Gastroesophageal sphincter (tissue), 4 donors: ENCODE measurements around the gene SCFD2. TPM values are rescaled to one million over a fixed set of nuclear protein-coding genes. Genes with fewer than 3 reads are reported as not detected.
"Not testable (repeated sequence)": the region's sequence is repeated elsewhere in the genome, so short reads cannot be mapped to it uniquely, and the experiment has no call there.

ENCODE experiments used
- ATAC-seq: fragments of 150-250 bp; one replicate; pipeline ENCODE4 v1.9.1; 2016; ENCODE audit warnings: mild to moderate bottlenecking, moderate library complexity
- H3K27ac ChIP-seq, 4 donors: fragments of 200-600 bp; sonication (generic) in 3 of 4; 1 replicate in 3 of 4; 2 replicates in 1 of 4; pipeline ENCODE4 v1.5.1; 2016 to 2019
- H3K27me3 ChIP-seq: fragments of 200-600 bp; sonication (generic); one replicate; pipeline ENCODE4 v1.5.1; 2019
- H3K36me3 ChIP-seq, 2 donors: fragments of 200-600 bp; sonication (generic); one replicate each; pipeline ENCODE4 v1.5.1; 2019; ENCODE audit warnings: control low read depth in 1 of 2
- H3K4me1 ChIP-seq, 3 donors: fragments of 200-600 bp; sonication (generic); 1 replicate in 2 of 3; 2 replicates in 1 of 3; pipeline ENCODE4 v1.5.1; 2016 to 2019; ENCODE audit warnings: control low read depth in 2 of 3
- H3K4me3 ChIP-seq, 2 donors: fragments of 200-600 bp; sonication (generic); one replicate each; pipeline ENCODE4 v1.5.1; 2019; ENCODE audit warnings: mild to moderate bottlenecking in 1 of 2, moderate library complexity in 1 of 2
- H3K9me3 ChIP-seq, 3 donors: fragments of 200-600 bp; sonication (generic); one replicate each; pipeline ENCODE4 v1.5.1; 2017 to 2019; ENCODE audit warnings: control low read depth in 2 of 3
- CTCF ChIP-seq, 4 experiments: fragments of 200-600 bp in 2 of 4; fragments of 450-650 bp in 2 of 4; sonication (generic) in 1 of 4; IDR thresholded peaks; one replicate each; pipeline ENCODE4 v1.5.1; 2017 to 2019; ENCODE audit warnings: antibody characterized with exemption in 4 of 4, mild to moderate bottlenecking in 2 of 4, moderate library complexity in 2 of 4
- EP300 ChIP-seq: sonication (generic); formaldehyde crosslinking; IDR thresholded peaks from one replicate; pipeline ENCODE4 v1.6.1; 2017; ENCODE audit warnings: antibody characterized with exemption, mild to moderate bottlenecking
- POLR2A ChIP-seq, 2 donors: fragments of 450-650 bp; IDR thresholded peaks; one replicate each; pipeline ENCODE4 v1.6.1; 2017; ENCODE audit warnings: antibody characterized with exemption in 2 of 2, mild to moderate bottlenecking in 2 of 2, moderate library complexity in 1 of 2
- POLR2AphosphoS5 ChIP-seq: sonication (generic); formaldehyde crosslinking; IDR thresholded peaks from one replicate; pipeline ENCODE4 v1.6.1; 2017; ENCODE audit warnings: antibody characterized with exemption
- WGBS, 2 donors: methylation state at CpG; one replicate each; pipeline ENCODE4 v1.1.5; 2018; ENCODE audit warnings: low coverage in 1 of 2; 5-methylcytosine and 5-hydroxymethylcytosine counted together
- total RNA-seq, 4 donors: library from RNA; depleted of rRNA; stranded (reverse); fragments of >200 nt; gene quantifications; one replicate each; pipeline ENCODE4 v1.1.0, GENCODE V29; 2016

Gene SCFD2
- total RNA-seq, 4 donors from 2014 or later = 8.9 to 17.6 (median 14.6) TPM

GRCh38 chr4:53057679-53058078 is 308.2 kb downstream of the SCFD2 start:
- Histone ChIP-seq H3K27ac (no peak overlapping the region), H3K36me3 (no peaks in the 10 kb centered on the region), H3K9me3 (no peaks in the 10 kb centered on the region), H3K27me3 (no peaks in the 10 kb centered on the region), H3K4me1 (no peaks in the 10 kb centered on the region), H3K4me3 (no peak overlapping the region)
- 73 to 94% methylated on average over 3 of the region's 3 CpGs for WGBS, 2 donors
- TF ChIP-seq POLR2AphosphoS5 (no peak), EP300 (no peak), CTCF (IDR thresholded peaks at IDR 0.05) (no peak), POLR2A (IDR thresholded peaks at IDR 0.05) (no peak)
- ATAC-seq = no peak

DNA sequence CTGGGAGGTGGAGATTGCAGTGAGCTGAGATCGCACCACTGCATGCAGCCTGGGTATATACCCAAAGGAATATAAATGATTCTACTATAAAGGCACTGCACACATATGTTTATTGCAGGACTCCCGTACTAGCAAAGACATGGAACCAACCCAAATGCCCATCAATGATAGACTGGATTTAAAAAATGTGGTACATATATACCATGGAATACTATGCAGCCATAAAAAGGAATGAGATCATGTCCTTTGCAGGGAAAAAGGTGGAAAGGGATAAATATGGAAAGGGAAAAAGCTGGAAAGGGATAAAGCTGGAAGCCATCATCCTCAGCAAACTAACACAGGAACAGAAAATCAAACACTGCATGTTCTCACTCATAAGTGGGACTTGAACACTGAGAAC is 308.8 kb downstream of the SCFD2 start:
- not testable (repeated sequence) for H3K27me3 ChIP-seq, H3K4me1 ChIP-seq, H3K4me3 ChIP-seq, H3K36me3 ChIP-seq, H3K9me3 ChIP-seq, H3K27ac ChIP-seq, ATAC-seq
- WGBS, 2 donors = 90 to 100% methylated on average over 1 to 2 of the region's 2 CpGs

GRCh38 chr4:53055716-53056403 is 310.0 kb downstream of the SCFD2 start:
- H3K4me1 ChIP-seq = no peaks in the 10 kb centered on the region
- no peak overlapping the region for H3K27ac ChIP-seq
- 83 to 90% methylated on average over 2 to 5 of the region's 5 CpGs for WGBS, 2 donors
- no peak overlapping the region for H3K4me3 ChIP-seq
- no peak for ATAC-seq
- TF ChIP-seq CTCF (IDR thresholded peaks at IDR 0.05) (no peak), EP300 (no peak), POLR2AphosphoS5 (no peak), POLR2A (IDR thresholded peaks at IDR 0.05) (no peak)
- no peaks in the 10 kb centered on the region for H3K36me3 ChIP-seq
- H3K27me3 ChIP-seq = no peaks in the 10 kb centered on the region
- H3K9me3 ChIP-seq = no peaks in the 10 kb centered on the region

GRCh38 chr4:53055274-53055673 is 310.6 kb downstream of the SCFD2 start:
- Histone ChIP-seq H3K27me3 (no peaks in the 10 kb centered on the region), H3K9me3 (no peaks in the 10 kb centered on the region), H3K36me3 (no peaks in the 10 kb centered on the region), H3K27ac (no peak overlapping the region), H3K4me1 (no peaks in the 10 kb centered on the region), H3K4me3 (no peak overlapping the region)
- no peak for ATAC-seq
- TF ChIP-seq POLR2AphosphoS5 (no peak), EP300 (no peak), POLR2A (IDR thresholded peaks at IDR 0.05) (no peak), CTCF (IDR thresholded peaks at IDR 0.05) (no peak)
- 29 to 54% methylated on average over 1 to 2 of the region's 2 CpGs for WGBS, 2 donors

- Histone ChIP-seq H3K36me3 (no peaks in the 10 kb centered on the region), H3K27me3 (no peaks in the 10 kb centered on the region), H3K4me1 (no peaks in the 10 kb centered on the region), H3K9me3 (no peaks in the 10 kb centered on the region), H3K27ac (no peak overlapping the region), H3K4me3 (no peak overlapping the region)
- WGBS, 2 donors = 52 to 60% methylated on average over 4 of the region's 4 CpGs
- TF ChIP-seq CTCF (IDR thresholded peaks at IDR 0.05) = no peak
- no peak for TF ChIP-seq POLR2AphosphoS5
- TF ChIP-seq EP300 = no peak
- TF ChIP-seq POLR2A (IDR thresholded peaks at IDR 0.05) = no peak
- ATAC-seq = no peak
Observed at GRCh38 chr4:53050361-53050774, 315.5 kb downstream of the SCFD2 start.
